SK-N-MC (cell line): Measurements from ENCODE around the gene HNRNPCL4.
"Not testable (repeated sequence)": the region's sequence is repeated elsewhere in the genome, so short reads cannot be mapped to it uniquely, and the experiment has no call there.

Source experiments
- EZH2 ChIP-seq: fragments of 200-600 bp; sonication (generic); IDR thresholded peaks from one replicate; pipeline ENCODE4 v1.6.1; 2017; ENCODE audit warnings: antibody characterized with exemption
- POLR2AphosphoS5 ChIP-seq: IDR thresholded peaks from 2 replicates; pipeline ENCODE4 v1.6.1; 2012; ENCODE audit warnings: mild to moderate bottlenecking, low read depth, low read length, borderline replicate concordance

DNA sequence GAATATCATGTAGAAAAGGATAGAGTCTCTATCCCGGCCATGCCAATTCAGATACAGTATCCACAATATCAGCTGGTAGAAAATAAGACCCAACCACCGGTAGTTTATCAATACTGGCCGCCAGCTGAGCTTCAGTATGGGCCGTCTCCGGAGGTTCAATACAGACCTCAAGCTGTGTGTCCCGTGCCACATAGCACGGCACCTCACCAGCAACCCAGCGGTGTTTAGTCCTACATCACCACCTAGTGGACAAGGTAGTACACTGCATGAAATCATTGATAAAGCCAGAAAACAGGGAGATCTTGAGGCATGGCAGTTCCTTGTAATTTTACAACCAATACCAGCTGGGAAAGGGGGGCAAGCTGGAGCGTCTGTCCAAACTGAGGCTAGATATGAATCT lies 43.3 kb upstream of the HNRNPCL4 start:
- not testable (repeated sequence) for TF ChIP-seq EZH2, POLR2AphosphoS5
